Memory B cell (primary cell): ENCODE results near the gene RRAGC.
"Not testable (repeated sequence)": the region's sequence is repeated elsewhere in the genome, so short reads cannot be mapped to it uniquely, and the experiment has no call there.

Experiments used
- ATAC-seq: fragments of 150-1000 bp; cut with Tn5 transposase; 2 replicates; pipeline ENCODE4 v1.10.0; 2021; ENCODE audit warnings: low read depth, mild to moderate bottlenecking, moderate library complexity
- DNase-seq, 2 donors: peaks; one replicate each; pipeline ENCODE4 v3.0.0; 2022; ENCODE audit warnings: low spot score in 2 of 2
- H3K27ac Mint-ChIP-seq: one replicate; pipeline ENCODE4 v1.8.0; 2022; ENCODE audit warnings: mild to moderate bottlenecking, moderate library complexity, mixed read lengths
- H3K27me3 Mint-ChIP-seq: one replicate; pipeline ENCODE4 v1.8.0; 2022; ENCODE audit warnings: mixed read lengths
- H3K36me3 Mint-ChIP-seq: one replicate; pipeline ENCODE4 v1.8.0; 2022; ENCODE audit warnings: mild to moderate bottlenecking, mixed read lengths
- H3K4me1 Mint-ChIP-seq: one replicate; pipeline ENCODE4 v1.8.0; 2022; ENCODE audit warnings: mixed read lengths
- H3K4me3 Mint-ChIP-seq: one replicate; pipeline ENCODE4 v1.8.0; 2022; ENCODE audit warnings: mild to moderate bottlenecking, moderate library complexity, mixed read lengths
- H3K9me3 Mint-ChIP-seq: one replicate; pipeline ENCODE4 v1.8.0; 2022; ENCODE audit warnings: mixed read lengths

Gene RRAGC

GRCh38 chr1:38817267-38818174 lies 42.1 kb downstream of the RRAGC start:
- Mint-ChIP-seq H3K9me3 (no peaks in the 10 kb centered on the region), H3K36me3 (no peaks in the 10 kb centered on the region), H3K4me3 (no peak overlapping the region), H3K4me1 (peaks cover 2% of the 10 kb centered on the region), H3K27ac (no peak overlapping the region), H3K27me3 (peaks cover 16% of the 10 kb centered on the region)
- no peak for ATAC-seq
- no peak for DNase-seq

GRCh38 chr1:38815903-38816627 lies 43.5 kb downstream of the RRAGC start:
- H3K4me3 Mint-ChIP-seq: peak overlapping the region; percentile 6
- peak; percentile 47 for ATAC-seq

GRCh38 chr1:38814984-38815464 lies 44.5 kb downstream of the RRAGC start:
- no peaks in the 10 kb centered on the region for H3K36me3 Mint-ChIP-seq
- peaks cover 28% of the 10 kb centered on the region for H3K27me3 Mint-ChIP-seq
- no peak overlapping the region for H3K27ac Mint-ChIP-seq
- ATAC-seq (no peak), DNase-seq (no peak)
- no peaks in the 10 kb centered on the region for H3K9me3 Mint-ChIP-seq
- H3K4me1 Mint-ChIP-seq: peaks cover 2% of the 10 kb centered on the region
- H3K4me3 Mint-ChIP-seq: no peak overlapping the region

More at GRCh38 chr1:38815903-38816627, 43.5 kb downstream of the RRAGC start:
- Mint-ChIP-seq H3K36me3 (no peaks in the 10 kb centered on the region), H3K27me3 (peaks cover 23% of the 10 kb centered on the region), H3K27ac (no peak overlapping the region), H3K4me1 (peaks cover 2% of the 10 kb centered on the region), H3K9me3 (no peaks in the 10 kb centered on the region)
- no peak for DNase-seq

GRCh38 chr1:38814444-38814983 lies 45.1 kb downstream of the RRAGC start:
- H3K27ac Mint-ChIP-seq: no peak overlapping the region
- DNase-seq (no peak), ATAC-seq (no peak)
- no peak overlapping the region for H3K4me3 Mint-ChIP-seq
- peaks cover 29% of the 10 kb centered on the region for H3K27me3 Mint-ChIP-seq
- no peaks in the 10 kb centered on the region for H3K36me3 Mint-ChIP-seq
- peaks cover 2% of the 10 kb centered on the region for H3K4me1 Mint-ChIP-seq
- no peaks in the 10 kb centered on the region for H3K9me3 Mint-ChIP-seq

- Mint-ChIP-seq H3K9me3 (no peaks in the 10 kb centered on the region), H3K4me3 (no peak overlapping the region), H3K36me3 (no peaks in the 10 kb centered on the region), H3K27ac (no peak overlapping the region), H3K4me1 (peaks cover 2% of the 10 kb centered on the region), H3K27me3 (peaks cover 29% of the 10 kb centered on the region)
- DNase-seq (no peak), ATAC-seq (no peak)
Measured at GRCh38 chr1:38812981-38813380, 46.6 kb downstream of the RRAGC start.

GRCh38 chr1:38811466-38811865 lies 48.1 kb downstream of the RRAGC start:
- not testable (repeated sequence) for H3K27ac Mint-ChIP-seq, H3K4me3 Mint-ChIP-seq, H3K9me3 Mint-ChIP-seq, DNase-seq, H3K36me3 Mint-ChIP-seq, H3K4me1 Mint-ChIP-seq, ATAC-seq
- H3K27me3 Mint-ChIP-seq: peaks cover 29% of the 10 kb centered on the region

GRCh38 chr1:38806090-38806489 lies 53.5 kb downstream of the RRAGC start:
- H3K36me3 Mint-ChIP-seq: no peaks in the 10 kb centered on the region
- H3K9me3 Mint-ChIP-seq: no peaks in the 10 kb centered on the region
- H3K27ac Mint-ChIP-seq: no peak overlapping the region
- H3K27me3 Mint-ChIP-seq: peaks cover 35% of the 10 kb centered on the region
- ATAC-seq (no peak), DNase-seq (no peak)
- H3K4me1 Mint-ChIP-seq: peaks cover 2% of the 10 kb centered on the region
- no peak overlapping the region for H3K4me3 Mint-ChIP-seq

- DNase-seq (no peak), ATAC-seq (no peak)
- Mint-ChIP-seq H3K9me3 (no peaks in the 10 kb centered on the region), H3K4me1 (peaks cover 2% of the 10 kb centered on the region), H3K27me3 (peaks cover 28% of the 10 kb centered on the region), H3K27ac (no peak overlapping the region), H3K36me3 (no peaks in the 10 kb centered on the region), H3K4me3 (no peak overlapping the region)
Measured at GRCh38 chr1:38805036-38805435, 54.5 kb downstream of the RRAGC start.

- Mint-ChIP-seq H3K27ac (no peak overlapping the region), H3K4me3 (peak overlapping the region; percentile 37), H3K36me3 (no peaks in the 10 kb centered on the region), H3K9me3 (no peaks in the 10 kb centered on the region), H3K27me3 (peaks cover 27% of the 10 kb centered on the region), H3K4me1 (peaks cover 2% of the 10 kb centered on the region)
- DNase-seq (no peak), ATAC-seq (no peak)
Measured at GRCh38 chr1:38804062-38804886, 55.3 kb downstream of the RRAGC start.

- DNase-seq: no peak
- Mint-ChIP-seq H3K27me3 (peaks cover 27% of the 10 kb centered on the region), H3K27ac (peak overlapping the region; percentile 74), H3K4me1 (peaks cover 2% of the 10 kb centered on the region), H3K4me3 (peak overlapping the region; percentile 55), H3K36me3 (no peaks in the 10 kb centered on the region), H3K9me3 (no peaks in the 10 kb centered on the region)
- ATAC-seq: no peak
Measured at GRCh38 chr1:38803647-38804046, 55.9 kb downstream of the RRAGC start.

GRCh38 chr1:38800720-38801671 lies 58.6 kb downstream of the RRAGC start:
- Mint-ChIP-seq H3K27me3 (peaks cover 16% of the 10 kb centered on the region), H3K9me3 (no peaks in the 10 kb centered on the region), H3K27ac (no peak overlapping the region), H3K4me1 (peaks cover 2% of the 10 kb centered on the region), H3K36me3 (no peaks in the 10 kb centered on the region), H3K4me3 (no peak overlapping the region)
- DNase-seq (no peak), ATAC-seq (no peak)

GRCh38 chr1:38793299-38793698 lies 66.3 kb downstream of the RRAGC start:
- DNase-seq (no peak), ATAC-seq (no peak)
- H3K27me3 Mint-ChIP-seq: peaks cover 10% of the 10 kb centered on the region
- H3K4me3 Mint-ChIP-seq: no peak overlapping the region
- no peaks in the 10 kb centered on the region for H3K36me3 Mint-ChIP-seq
- H3K27ac Mint-ChIP-seq: no peak overlapping the region
- H3K9me3 Mint-ChIP-seq: peaks cover 3% of the 10 kb centered on the region
- no peaks in the 10 kb centered on the region for H3K4me1 Mint-ChIP-seq

- Mint-ChIP-seq H3K27me3 (peaks cover 18% of the 10 kb centered on the region), H3K4me1 (no peaks in the 10 kb centered on the region), H3K36me3 (no peaks in the 10 kb centered on the region), H3K9me3 (peaks cover 3% of the 10 kb centered on the region), H3K4me3 (no peak overlapping the region), H3K27ac (no peak overlapping the region)
- no peak for DNase-seq
- ATAC-seq: no peak
Measured at GRCh38 chr1:38791892-38792291, 67.7 kb downstream of the RRAGC start.
